ENCODE measurements around the gene EXOSC9. TPM values are rescaled to one million over a fixed set of nuclear protein-coding genes. Genes with fewer than 3 reads are reported as not detected.

Gene EXOSC9
- total and polyA plus RNA-seq, 2 donors from 2014 or later, result 17.6 to 19.9 TPM

DNA sequence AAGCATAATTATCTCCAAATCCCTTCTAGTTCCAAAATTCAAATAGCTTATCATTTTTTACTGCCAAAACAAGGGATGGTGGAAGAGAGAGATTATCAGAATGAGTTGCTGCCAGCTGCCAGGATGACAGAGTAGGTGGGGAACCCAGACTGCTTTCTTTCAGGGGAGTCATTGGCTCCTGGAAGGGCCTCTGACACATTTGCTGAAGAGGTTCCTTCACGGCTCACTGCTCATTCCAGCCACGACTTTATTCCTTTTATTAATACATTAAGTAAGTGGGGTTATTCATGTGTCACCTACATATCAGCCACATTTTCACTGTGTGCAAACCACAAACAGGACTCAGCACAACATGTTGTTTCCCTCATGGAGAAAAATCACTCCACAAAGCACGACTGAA is 23.5 kb upstream of the EXOSC9 start:
- FAIRE-seq, result no peak
- H3K4me1 ChIP-seq (ENCODE audit: control insufficient read depth in 2 of 3, insufficient read depth in 2 of 3, low read depth in 1 of 3, low read length in 3 of 3), result no peaks in the 10 kb centered on the region
- TF ChIP-seq, protein P1, sequence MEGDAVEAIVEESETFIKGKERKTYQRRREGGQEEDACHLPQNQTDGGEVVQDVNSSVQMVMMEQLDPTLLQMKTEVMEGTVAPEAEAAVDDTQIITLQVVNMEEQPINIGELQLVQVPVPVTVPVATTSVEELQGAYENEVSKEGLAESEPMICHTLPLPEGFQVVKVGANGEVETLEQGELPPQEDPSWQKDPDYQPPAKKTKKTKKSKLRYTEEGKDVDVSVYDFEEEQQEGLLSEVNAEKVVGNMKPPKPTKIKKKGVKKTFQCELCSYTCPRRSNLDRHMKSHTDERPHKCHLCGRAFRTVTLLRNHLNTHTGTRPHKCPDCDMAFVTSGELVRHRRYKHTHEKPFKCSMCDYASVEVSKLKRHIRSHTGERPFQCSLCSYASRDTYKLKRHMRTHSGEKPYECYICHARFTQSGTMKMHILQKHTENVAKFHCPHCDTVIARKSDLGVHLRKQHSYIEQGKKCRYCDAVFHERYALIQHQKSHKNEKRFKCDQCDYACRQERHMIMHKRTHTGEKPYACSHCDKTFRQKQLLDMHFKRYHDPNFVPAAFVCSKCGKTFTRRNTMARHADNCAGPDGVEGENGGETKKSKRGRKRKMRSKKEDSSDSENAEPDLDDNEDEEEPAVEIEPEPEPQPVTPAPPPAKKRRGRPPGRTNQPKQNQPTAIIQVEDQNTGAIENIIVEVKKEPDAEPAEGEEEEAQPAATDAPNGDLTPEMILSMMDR (IDR thresholded peaks at IDR 0.05; ENCODE audit: borderline replicate concordance, extremely low read depth, insufficient read depth), result no peak
- no peaks in the 10 kb centered on the region for H3K36me3 ChIP-seq (ENCODE audit: control insufficient read depth in 2 of 3, insufficient read depth in 3 of 3, low read length in 3 of 3)
- H3K9me3 ChIP-seq (ENCODE audit: control insufficient read depth in 2 of 3, insufficient read depth in 1 of 3, low read length in 3 of 3), result no peaks in the 10 kb centered on the region
- no peak overlapping the region for H3K27ac ChIP-seq (ENCODE audit: low read depth in 2 of 2, low read length in 2 of 2)
- no peak overlapping the region for H3K4me3 ChIP-seq (ENCODE audit: low read length in 3 of 3)
- no peak overlapping the region for H3K9ac ChIP-seq (ENCODE audit: low read length in 3 of 3)
- no peaks in the 10 kb centered on the region for H3K27me3 ChIP-seq (ENCODE audit: control insufficient read depth, insufficient read depth, low read length)
- intact Hi-C loops (cut with DNase I), result no loop called here
- DNase-seq, result no peak

GRCh38 chr4:121778991-121779628 is 22.0 kb upstream of the EXOSC9 start:
- FAIRE-seq, result no peak
- no peak for DNase-seq
- TF ChIP-seq, protein P1 (IDR thresholded peaks at IDR 0.05; ENCODE audit: borderline replicate concordance, extremely low read depth, insufficient read depth), result no peak
- no peak overlapping the region for H3K4me3 ChIP-seq (ENCODE audit: low read length in 3 of 3)
- no peak overlapping the region for H3K9ac ChIP-seq (ENCODE audit: low read length in 3 of 3)
- H3K36me3 ChIP-seq (ENCODE audit: control insufficient read depth in 2 of 3, insufficient read depth in 3 of 3, low read length in 3 of 3), result no peaks in the 10 kb centered on the region
- no peak overlapping the region for H3K27ac ChIP-seq (ENCODE audit: low read depth in 2 of 2, low read length in 2 of 2)
- no peaks in the 10 kb centered on the region for H3K27me3 ChIP-seq (ENCODE audit: control insufficient read depth, insufficient read depth, low read length)
- intact Hi-C loops (cut with DNase I), result no loop called here
- H3K9me3 ChIP-seq (ENCODE audit: control insufficient read depth in 2 of 3, insufficient read depth in 1 of 3, low read length in 3 of 3), result peaks cover 0 to 1% (median 0%) of the 10 kb centered on the region in 3 donors
- no peaks in the 10 kb centered on the region for H3K4me1 ChIP-seq (ENCODE audit: control insufficient read depth in 2 of 3, insufficient read depth in 2 of 3, low read depth in 1 of 3, low read length in 3 of 3)

GRCh38 chr4:121783210-121783609 is 17.9 kb upstream of the EXOSC9 start:
- Histone ChIP-seq H3K9ac (ENCODE audit: low read length in 3 of 3) (no peak overlapping the region), H3K36me3 (ENCODE audit: control insufficient read depth in 2 of 3, insufficient read depth in 3 of 3, low read length in 3 of 3) (no peaks in the 10 kb centered on the region), H3K9me3 (ENCODE audit: control insufficient read depth in 2 of 3, insufficient read depth in 1 of 3, low read length in 3 of 3) (peaks cover 0 to 2% (median 0%) of the 10 kb centered on the region in 3 donors), H3K27me3 (ENCODE audit: control insufficient read depth, insufficient read depth, low read length) (no peaks in the 10 kb centered on the region), H3K4me3 (ENCODE audit: low read length in 3 of 3) (no peak overlapping the region), H3K27ac (ENCODE audit: low read depth in 2 of 2, low read length in 2 of 2) (no peak overlapping the region), H3K4me1 (ENCODE audit: control insufficient read depth in 2 of 3, insufficient read depth in 2 of 3, low read depth in 1 of 3, low read length in 3 of 3) (no peaks in the 10 kb centered on the region)
- no peak for FAIRE-seq
- DNase-seq, result no peak
- TF ChIP-seq, protein P1 (IDR thresholded peaks at IDR 0.05; ENCODE audit: borderline replicate concordance, extremely low read depth, insufficient read depth), result no peak
- intact Hi-C loops (cut with DNase I), result no loop called here

DNA sequence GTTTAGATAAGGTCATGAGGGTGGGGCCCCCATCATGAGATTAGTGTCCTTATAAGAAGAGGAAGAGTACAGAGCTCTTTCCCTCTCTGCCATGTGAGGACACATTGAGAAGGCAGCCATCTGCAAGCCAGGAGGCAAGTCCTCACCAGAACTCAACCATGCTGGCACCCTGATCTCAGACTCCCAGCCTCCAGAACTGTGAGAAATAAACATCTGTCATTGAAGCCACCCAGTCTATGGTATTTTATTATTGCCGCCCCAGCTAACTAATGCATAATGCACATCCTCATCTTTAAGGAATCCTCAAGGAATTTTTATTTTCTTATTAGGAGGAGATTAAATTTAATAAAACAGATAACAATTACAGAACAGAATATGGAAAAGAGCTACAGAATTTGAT is 16.7 kb upstream of the EXOSC9 start:
- intact Hi-C loops (cut with DNase I), result no loop called here
- Histone ChIP-seq H3K27ac (ENCODE audit: low read depth in 2 of 2, low read length in 2 of 2) (no peak overlapping the region), H3K9me3 (ENCODE audit: control insufficient read depth in 2 of 3, insufficient read depth in 1 of 3, low read length in 3 of 3) (peaks cover 0 to 2% (median 0%) of the 10 kb centered on the region in 3 donors), H3K4me1 (ENCODE audit: control insufficient read depth in 2 of 3, insufficient read depth in 2 of 3, low read depth in 1 of 3, low read length in 3 of 3) (no peaks in the 10 kb centered on the region), H3K36me3 (ENCODE audit: control insufficient read depth in 2 of 3, insufficient read depth in 3 of 3, low read length in 3 of 3) (no peaks in the 10 kb centered on the region), H3K4me3 (ENCODE audit: low read length in 3 of 3) (no peak overlapping the region), H3K27me3 (ENCODE audit: control insufficient read depth, insufficient read depth, low read length) (no peaks in the 10 kb centered on the region), H3K9ac (ENCODE audit: low read length in 3 of 3) (no peak overlapping the region)
- DNase-seq, result no peak
- TF ChIP-seq, protein P1 (IDR thresholded peaks at IDR 0.05; ENCODE audit: borderline replicate concordance, extremely low read depth, insufficient read depth), result no peak
- FAIRE-seq, result no peak
